Panc1 (cell line): ENCODE results near the gene IP6K1. TPM values are rescaled to one million over a fixed set of nuclear protein-coding genes. Genes with fewer than 3 reads are reported as not detected.

ENCODE experiments used
- ATAC-seq: fragments of 200-7000 bp; cut with Tn5 transposase; 2 replicates; pipeline ENCODE4 v1.9.1; 2020; ENCODE audit warnings: mild to moderate bottlenecking, moderate library complexity
- BruUV-seq: library from RNA; stranded (reverse); fragments of 400-500 nt; replicated peaks from 2 replicates; lab custom pipeline; 2021; lab: Mats Ljungman, UMichigan
- CTCF ChIA-PET: fragments of 300-600 bp; sonication (Branson Sonifier 250); formaldehyde crosslinking; loops from one replicate; lab custom pipeline; 2022; ENCODE audit warnings: antibody characterized with exemption; lab: Charles Lee
- POLR2A ChIA-PET: fragments of 300-600 bp; sonication (Branson Sonifier 250); formaldehyde crosslinking; loops from one replicate; lab custom pipeline; 2022; ENCODE audit warnings: antibody characterized with exemption; lab: Charles Lee
- DNase-seq: peaks from one replicate; pipeline ENCODE4 v3.0.0-alpha.2; 2010; ENCODE audit warnings: low read depth, low spot score
- H3K27ac ChIP-seq: 2 replicates; pipeline ENCODE4 v1.5.1; 2011; ENCODE audit warnings: mild to moderate bottlenecking, low read length, inconsistent platforms
- H3K27me3 ChIP-seq: fragments of 200-500 bp; sonication (Bioruptor generic); 2 replicates; pipeline ENCODE4 v1.6.0; 2014; ENCODE audit warnings: low read length, inconsistent platforms; ENCODE audit not compliant: control insufficient read depth, insufficient read depth
- H3K36me3 ChIP-seq: fragments of 200-500 bp; sonication (Bioruptor generic); 2 replicates; pipeline ENCODE4 v1.5.1; 2014; ENCODE audit warnings: inconsistent platforms, mild to moderate bottlenecking, low read length, moderate library complexity; ENCODE audit not compliant: control insufficient read depth, insufficient read depth
- H3K4me1 ChIP-seq: 2 replicates; pipeline ENCODE4 v1.5.1; 2011; ENCODE audit warnings: inconsistent platforms, mild to moderate bottlenecking, low read length, moderate library complexity; ENCODE audit not compliant: control insufficient read depth, insufficient read depth
- H3K4me3 ChIP-seq, 2 experiments: 2 replicates each; pipeline ENCODE4 v1.5.1; 2011 to 2012; ENCODE audit warnings: low read depth in 2 of 2, low read length in 2 of 2, mild to moderate bottlenecking in 2 of 2, inconsistent platforms in 1 of 2, moderate library complexity in 1 of 2
- H3K9me3 ChIP-seq: fragments of 200-500 bp; sonication (Bioruptor generic); 2 replicates; pipeline ENCODE4 v1.5.1; 2014; ENCODE audit warnings: low read depth, mild to moderate bottlenecking, inconsistent platforms, low read length, moderate library complexity; ENCODE audit not compliant: control insufficient read depth, insufficient read depth
- POLR2AphosphoS5 ChIP-seq: IDR thresholded peaks from 2 replicates; pipeline ENCODE4 v1.6.1; 2012; ENCODE audit warnings: mild to moderate bottlenecking, low read depth, low read length, moderate library complexity
- SIN3A ChIP-seq: IDR thresholded peaks from 2 replicates; pipeline ENCODE4 v1.6.1; 2012; ENCODE audit warnings: low read depth, mild to moderate bottlenecking, low read length, moderate library complexity, borderline replicate concordance; ENCODE audit not compliant: insufficient read depth
- TCF7L2 ChIP-seq: IDR thresholded peaks from 2 replicates; pipeline ENCODE4 v1.6.1; 2011; ENCODE audit warnings: mild to moderate bottlenecking, low read depth, low read length, inconsistent platforms
- in situ Hi-C: cut with HindIII; loops from 2 replicates; pipeline ENCODE4 v1.10.0; 2016; ENCODE audit warnings: low sequenced_read_pairs, low pct_unique_long_range_greater_than_20kb
- intact Hi-C: fragments of 100-400 bp; cut with micrococcal nuclease; formaldehyde crosslinking; loops from one replicate; pipeline ENCODE4 v1.10.0; 2022; ENCODE audit not compliant: unreplicated experiment
- total RNA-seq: library from RNA; stranded (reverse); gene quantifications from one replicate; pipeline ENCODE4 v1.2.1, GENCODE V29; 2021; ENCODE audit not compliant: unreplicated experiment
- TF ChIP-seq, protein P1 (sequence below), 2 experiments: IDR thresholded peaks; 2 replicates each; pipeline ENCODE4 v1.6.1; 2011 to 2012; ENCODE audit warnings: low read depth in 2 of 2, control low read depth in 1 of 2, low read length in 1 of 2, mild to moderate bottlenecking in 1 of 2, moderate library complexity in 1 of 2; ENCODE audit not compliant: insufficient read depth in 1 of 2
- TF ChIP-seq, protein P2 (sequence below): fragments of 450-650 bp; IDR thresholded peaks from 2 replicates; pipeline ENCODE4 v1.5.1; 2017; ENCODE audit warnings: mild to moderate bottlenecking

Gene IP6K1
- total RNA-seq, 1 experiment from 2014 or later = 39.8 TPM

DNA sequence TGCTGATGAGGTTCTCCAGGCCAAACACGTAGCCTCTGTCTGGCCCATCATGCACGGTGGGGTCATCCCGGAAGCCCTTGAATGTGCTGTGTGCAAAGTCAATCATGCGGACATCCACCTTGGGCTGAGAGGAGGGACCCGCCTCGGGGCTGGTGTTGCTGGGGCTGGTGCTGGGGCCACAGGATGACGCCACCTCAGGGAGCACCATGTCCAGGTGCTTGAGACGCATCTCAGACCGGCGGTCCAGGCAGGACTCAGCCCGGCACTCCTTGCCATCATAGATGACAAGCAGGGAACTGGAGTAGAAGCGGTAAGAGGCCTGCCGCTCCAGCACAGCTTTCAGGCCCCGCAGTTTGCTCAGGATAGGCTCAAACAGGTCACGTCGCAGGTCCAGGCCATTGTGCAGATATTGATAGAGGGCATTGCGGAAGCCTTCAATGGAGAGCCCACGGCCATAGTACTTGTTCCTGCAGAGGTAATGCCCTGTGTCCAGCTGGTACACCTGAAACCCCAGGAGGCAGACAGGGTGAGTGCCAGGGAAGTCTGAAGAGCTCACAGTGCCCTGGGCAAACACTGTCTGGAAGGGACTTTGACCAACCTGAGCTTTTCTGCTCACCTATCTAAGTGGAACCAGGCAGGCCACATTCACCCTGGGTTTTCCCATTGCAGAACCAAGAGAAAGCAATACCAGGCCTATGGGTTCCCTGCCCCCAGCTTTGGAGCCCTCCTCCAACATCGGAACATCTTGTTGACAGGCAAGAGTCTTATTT lies 59.0 kb downstream of the IP6K1 start:
- no peak for TF ChIP-seq SIN3A
- no peak for TF ChIP-seq TCF7L2
- TF ChIP-seq, protein P1, sequence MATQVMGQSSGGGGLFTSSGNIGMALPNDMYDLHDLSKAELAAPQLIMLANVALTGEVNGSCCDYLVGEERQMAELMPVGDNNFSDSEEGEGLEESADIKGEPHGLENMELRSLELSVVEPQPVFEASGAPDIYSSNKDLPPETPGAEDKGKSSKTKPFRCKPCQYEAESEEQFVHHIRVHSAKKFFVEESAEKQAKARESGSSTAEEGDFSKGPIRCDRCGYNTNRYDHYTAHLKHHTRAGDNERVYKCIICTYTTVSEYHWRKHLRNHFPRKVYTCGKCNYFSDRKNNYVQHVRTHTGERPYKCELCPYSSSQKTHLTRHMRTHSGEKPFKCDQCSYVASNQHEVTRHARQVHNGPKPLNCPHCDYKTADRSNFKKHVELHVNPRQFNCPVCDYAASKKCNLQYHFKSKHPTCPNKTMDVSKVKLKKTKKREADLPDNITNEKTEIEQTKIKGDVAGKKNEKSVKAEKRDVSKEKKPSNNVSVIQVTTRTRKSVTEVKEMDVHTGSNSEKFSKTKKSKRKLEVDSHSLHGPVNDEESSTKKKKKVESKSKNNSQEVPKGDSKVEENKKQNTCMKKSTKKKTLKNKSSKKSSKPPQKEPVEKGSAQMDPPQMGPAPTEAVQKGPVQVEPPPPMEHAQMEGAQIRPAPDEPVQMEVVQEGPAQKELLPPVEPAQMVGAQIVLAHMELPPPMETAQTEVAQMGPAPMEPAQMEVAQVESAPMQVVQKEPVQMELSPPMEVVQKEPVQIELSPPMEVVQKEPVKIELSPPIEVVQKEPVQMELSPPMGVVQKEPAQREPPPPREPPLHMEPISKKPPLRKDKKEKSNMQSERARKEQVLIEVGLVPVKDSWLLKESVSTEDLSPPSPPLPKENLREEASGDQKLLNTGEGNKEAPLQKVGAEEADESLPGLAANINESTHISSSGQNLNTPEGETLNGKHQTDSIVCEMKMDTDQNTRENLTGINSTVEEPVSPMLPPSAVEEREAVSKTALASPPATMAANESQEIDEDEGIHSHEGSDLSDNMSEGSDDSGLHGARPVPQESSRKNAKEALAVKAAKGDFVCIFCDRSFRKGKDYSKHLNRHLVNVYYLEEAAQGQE (IDR thresholded peaks at IDR 0.05; ENCODE audit: insufficient read depth in 1 of 2, low read depth in 2 of 2, low read length in 1 of 2) = no peak
- TF ChIP-seq, protein P2, sequence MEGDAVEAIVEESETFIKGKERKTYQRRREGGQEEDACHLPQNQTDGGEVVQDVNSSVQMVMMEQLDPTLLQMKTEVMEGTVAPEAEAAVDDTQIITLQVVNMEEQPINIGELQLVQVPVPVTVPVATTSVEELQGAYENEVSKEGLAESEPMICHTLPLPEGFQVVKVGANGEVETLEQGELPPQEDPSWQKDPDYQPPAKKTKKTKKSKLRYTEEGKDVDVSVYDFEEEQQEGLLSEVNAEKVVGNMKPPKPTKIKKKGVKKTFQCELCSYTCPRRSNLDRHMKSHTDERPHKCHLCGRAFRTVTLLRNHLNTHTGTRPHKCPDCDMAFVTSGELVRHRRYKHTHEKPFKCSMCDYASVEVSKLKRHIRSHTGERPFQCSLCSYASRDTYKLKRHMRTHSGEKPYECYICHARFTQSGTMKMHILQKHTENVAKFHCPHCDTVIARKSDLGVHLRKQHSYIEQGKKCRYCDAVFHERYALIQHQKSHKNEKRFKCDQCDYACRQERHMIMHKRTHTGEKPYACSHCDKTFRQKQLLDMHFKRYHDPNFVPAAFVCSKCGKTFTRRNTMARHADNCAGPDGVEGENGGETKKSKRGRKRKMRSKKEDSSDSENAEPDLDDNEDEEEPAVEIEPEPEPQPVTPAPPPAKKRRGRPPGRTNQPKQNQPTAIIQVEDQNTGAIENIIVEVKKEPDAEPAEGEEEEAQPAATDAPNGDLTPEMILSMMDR = no peak
- no peak for TF ChIP-seq POLR2AphosphoS5
- H3K36me3 ChIP-seq = peaks cover 5% of the 10 kb centered on the region
- ATAC-seq = no peak
- intact Hi-C loops = no loop called here
- ChIA-PET POLR2A (no interaction called here), CTCF (no interaction called here)
- in situ Hi-C loops = no loop called here
- peaks cover 14% of the 10 kb centered on the region for H3K4me1 ChIP-seq
- no peak overlapping the region for H3K4me3 ChIP-seq
- no peak for DNase-seq
- no peaks in the 10 kb centered on the region for H3K27me3 ChIP-seq
- H3K27ac ChIP-seq = no peak overlapping the region
- no peaks in the 10 kb centered on the region for H3K9me3 ChIP-seq
- no TSS peak for BruUV-seq

DNA sequence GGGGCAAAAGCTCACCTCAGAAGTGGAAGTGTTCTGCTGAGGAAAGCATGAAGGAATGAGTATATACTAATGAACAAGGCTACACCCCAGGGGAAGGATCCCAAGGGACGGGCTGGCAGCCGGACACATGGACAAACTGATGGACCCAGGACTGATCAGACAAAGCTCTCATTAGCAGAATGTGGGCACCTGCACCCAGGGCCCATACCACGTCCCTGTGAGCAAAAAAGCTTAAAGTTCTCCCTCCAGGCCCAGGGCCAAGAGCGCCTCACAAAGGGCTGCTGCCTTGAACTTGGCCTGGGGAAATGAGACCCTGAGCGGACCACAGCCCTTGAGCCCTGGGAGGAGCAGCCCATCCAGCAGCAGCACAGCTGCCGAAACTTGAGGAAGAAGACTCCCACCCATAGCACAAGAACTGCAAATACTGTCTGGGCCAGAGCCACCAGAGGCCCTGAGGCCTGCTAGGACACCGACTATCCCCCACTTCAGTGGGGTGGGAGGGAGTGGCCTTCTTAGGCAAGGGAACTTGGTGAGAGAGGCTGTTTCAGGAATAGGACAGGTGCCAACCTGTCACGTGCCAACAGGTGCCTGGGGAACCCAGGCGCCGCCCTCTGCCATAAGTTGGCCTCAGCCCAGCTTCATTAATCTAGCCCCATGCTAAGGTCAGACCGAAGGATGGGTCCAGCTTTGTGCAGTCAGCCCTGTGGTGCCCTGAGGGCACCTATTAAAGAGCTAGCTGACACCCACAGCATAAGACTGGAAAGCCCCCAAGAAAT lies 60.2 kb downstream of the IP6K1 start:
- intact Hi-C loops = no loop called here
- ChIA-PET POLR2A (no interaction called here), CTCF (no interaction called here)
- TF ChIP-seq SIN3A (no peak), POLR2AphosphoS5 (no peak), TCF7L2 (no peak)
- TF ChIP-seq, protein P2 = no peak
- TF ChIP-seq, protein P1 (IDR thresholded peaks at IDR 0.05; ENCODE audit: insufficient read depth in 1 of 2, low read depth in 2 of 2, low read length in 1 of 2) = no peak
- DNase-seq = no peak
- H3K9me3 ChIP-seq = no peaks in the 10 kb centered on the region
- BruUV-seq = no TSS peak
- H3K27ac ChIP-seq = no peak overlapping the region
- H3K4me3 ChIP-seq = no peak overlapping the region
- H3K27me3 ChIP-seq = no peaks in the 10 kb centered on the region
- peaks cover 16% of the 10 kb centered on the region for H3K4me1 ChIP-seq
- no peak for ATAC-seq
- in situ Hi-C loops = no loop called here
- peaks cover 3% of the 10 kb centered on the region for H3K36me3 ChIP-seq
